Stimulated activated CD8-positive, alpha-beta memory T cell treated with anti-CD3 and anti-CD28 coated beads, Interleukin-4, amount 100 ng/mL, for 1 hour (primary cell): Measurements from ENCODE around the gene TLE1.
"Not testable (repeated sequence)": the region's sequence is repeated elsewhere in the genome, so short reads cannot be mapped to it uniquely, and the experiment has no call there.

Experiments used
- DNase-seq, 2 donors: peaks; one replicate each; pipeline ENCODE4 v3.0.0-alpha.2; 2020; ENCODE audit warnings: low read depth in 2 of 2, low spot score in 1 of 2

The TLE1 gene

DNA sequence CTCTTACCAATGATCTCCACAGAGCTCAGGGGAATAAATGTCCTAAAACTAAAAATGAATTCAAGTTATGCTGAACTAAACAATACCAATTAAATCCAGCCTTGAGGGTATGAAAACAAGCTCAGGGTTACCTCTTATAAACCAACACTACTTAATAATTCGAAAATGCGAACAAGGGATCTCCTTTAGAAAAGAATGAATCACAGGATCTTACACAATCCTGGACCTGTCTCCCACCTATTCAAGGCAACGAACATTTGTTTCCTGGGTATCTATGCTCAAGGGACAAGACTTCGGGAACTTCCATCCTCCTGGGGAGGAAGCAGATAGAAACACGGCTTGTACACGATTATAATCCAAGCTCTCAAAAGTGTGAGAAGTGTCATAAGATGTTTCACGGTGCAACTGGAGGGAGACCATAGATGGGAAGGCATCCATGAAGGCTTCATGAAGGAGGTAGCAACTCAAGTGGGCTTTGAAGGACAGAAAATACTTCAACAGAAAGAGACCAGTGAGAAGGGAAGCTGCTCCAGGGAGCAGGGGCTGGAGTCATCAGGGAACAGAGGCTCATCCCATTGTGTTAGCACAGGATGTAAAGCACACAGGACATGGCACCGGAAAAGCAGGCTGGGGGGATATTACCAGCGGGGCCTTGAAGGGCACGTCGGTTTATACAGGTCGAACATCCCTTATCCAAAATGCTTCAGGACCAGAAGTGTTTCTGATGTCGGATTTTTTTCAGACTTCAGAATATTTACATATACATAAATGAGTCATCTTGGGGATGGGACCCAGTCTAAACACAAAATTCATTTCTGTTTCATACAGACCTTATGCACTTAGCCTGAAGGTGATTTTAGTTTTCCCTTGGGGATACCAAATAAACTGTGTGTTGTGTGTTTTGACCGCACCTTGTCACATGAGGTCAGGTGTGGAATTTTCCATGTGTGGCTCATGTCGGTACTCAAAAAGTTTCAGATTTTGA lies 87.4 kb downstream of the TLE1 start:
- no peak for DNase-seq

DNA sequence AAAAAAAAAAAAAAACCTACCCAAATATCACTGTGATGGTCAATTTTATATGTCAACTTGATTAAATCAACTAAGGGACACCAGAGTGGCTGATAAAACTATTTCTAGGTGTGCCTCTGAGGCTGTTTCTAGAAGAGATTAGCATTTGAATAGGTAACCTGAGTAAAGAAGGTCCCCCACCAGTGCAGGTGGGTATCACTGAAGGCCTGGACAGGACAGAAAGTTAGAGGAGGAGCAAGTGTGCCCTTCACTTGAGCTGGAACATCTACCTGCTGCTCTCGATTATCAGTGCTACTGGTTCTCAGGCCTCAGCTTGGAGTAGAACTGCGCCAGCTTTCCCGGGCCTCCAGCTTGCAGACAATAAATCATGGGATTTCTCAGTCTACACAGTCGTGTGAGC lies 88.7 kb downstream of the TLE1 start:
- DNase-seq, result no peak

DNA sequence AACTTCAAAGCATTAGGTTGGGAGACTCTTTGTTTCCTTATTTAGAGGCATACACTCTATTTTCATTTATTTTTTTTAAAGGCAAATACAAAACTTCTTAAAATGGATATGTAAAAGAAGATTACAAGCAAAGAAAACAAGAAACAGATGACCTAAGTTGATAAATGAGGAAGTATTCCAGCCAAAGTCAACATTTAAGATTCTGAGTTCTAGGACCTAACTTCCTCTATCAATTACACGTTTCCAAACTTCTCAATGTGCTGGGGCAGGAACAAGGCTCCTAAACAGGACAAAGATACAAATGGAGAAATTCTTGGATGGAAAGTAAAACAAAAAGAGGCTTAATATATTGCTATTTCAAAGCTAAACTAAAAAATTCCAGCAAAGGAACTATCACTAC lies 89.5 kb downstream of the TLE1 start:
- no peak for DNase-seq

DNA sequence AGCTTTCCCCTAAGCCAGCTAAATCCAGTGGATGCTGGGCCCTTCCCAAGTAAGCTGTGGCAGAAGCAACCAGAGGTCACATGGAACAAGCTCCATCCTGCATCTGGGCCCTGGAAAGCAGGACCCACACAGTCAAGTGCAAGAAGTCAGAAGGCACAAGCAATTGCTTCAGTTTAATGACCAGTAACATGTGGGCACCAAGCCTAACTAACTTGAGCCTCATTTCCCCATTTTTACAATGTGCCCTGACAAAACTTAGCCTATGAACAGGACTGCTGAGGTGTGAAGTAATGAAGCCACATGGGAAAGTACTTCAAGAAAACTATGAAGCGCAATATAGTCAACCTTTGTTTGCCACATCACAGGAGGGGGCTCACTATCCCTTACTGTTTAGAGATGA lies 90.5 kb downstream of the TLE1 start:
- DNase-seq, result no peak

DNA sequence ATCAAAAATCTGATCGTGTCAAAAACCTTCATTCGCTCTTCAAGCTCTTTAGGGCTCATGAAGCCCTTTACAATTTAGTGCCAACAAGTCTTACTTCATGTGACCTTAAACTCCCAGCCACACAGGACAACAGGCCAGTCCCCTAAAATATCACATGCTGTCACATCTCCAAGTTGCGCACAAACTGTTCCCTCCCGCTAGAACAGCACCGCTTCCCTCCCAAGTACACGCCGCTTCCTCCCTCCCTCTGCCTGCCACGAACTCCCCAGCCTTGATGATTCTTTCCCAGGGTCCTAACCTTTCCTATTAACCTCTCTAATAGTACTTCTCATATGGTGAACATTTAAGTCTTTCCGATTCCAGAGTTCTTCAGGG lies 91.2 kb downstream of the TLE1 start:
- DNase-seq, result no peak

DNA sequence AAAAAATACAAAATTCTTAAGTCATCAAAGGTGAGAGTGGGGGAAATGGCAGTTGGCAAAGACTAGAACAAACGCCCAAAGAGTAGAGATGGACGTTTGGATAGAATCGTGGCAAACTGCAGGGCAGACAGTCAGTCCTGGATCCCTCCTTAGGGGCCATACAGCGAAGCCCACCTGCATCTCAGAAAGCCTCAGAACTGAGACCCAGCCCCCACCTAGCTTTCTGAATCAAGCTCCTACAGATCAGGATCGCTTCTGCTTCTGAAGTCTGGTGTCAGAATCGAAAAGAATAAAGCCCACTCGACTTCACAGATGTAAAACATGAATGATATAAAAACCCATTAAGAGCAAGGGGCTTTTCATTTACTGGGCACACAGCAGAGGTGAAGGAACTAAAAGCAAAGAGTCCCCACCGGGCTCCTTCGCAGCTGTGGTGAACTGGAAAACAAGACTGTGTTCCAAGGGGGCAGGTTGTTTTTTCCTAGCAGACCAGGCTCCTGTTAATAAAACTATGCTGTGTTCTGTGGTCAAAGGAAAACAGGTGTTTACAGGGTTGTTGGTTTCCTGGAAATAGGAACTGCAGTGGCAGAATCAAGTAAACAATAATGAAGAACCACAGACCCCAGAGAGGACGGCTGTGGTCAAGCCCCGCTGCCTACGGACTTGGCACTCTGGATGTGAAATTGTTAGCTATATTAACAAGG lies 91.8 kb downstream of the TLE1 start:
- DNase-seq, result no peak

DNA sequence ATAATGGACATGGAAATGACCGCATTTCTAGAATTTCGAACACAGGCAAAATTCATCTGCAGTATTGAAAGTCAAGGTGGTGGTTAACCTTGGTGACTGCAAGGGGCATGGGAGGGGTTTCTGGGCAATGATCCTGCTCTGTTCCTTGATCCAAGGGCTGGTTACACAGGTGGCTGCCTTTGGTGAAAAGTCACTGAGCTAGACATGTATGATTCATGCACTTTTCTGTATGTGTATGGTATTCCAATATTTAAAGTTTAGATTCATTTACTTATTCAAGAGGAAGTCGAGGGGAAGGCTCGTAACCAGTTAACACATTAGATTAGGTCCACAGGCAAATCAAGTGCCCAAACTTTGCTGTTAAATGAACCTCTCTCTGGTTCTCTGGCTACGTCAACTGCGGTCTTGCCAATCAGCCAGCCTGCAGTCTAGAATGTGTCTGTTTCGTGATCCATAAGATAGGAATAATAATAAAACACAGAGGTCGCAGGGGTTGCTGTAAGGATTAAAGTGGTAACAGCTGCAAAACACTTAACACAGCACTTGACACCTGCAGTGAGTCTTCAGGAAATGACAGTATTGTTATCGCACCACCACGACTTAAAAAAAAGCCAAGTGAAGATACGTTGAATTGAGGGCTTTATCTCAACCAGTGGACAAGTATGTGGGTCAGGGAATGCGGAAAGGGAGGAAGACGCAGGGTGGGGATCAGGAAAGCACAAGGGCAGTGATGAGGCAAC lies 92.5 kb downstream of the TLE1 start:
- no peak for DNase-seq

DNA sequence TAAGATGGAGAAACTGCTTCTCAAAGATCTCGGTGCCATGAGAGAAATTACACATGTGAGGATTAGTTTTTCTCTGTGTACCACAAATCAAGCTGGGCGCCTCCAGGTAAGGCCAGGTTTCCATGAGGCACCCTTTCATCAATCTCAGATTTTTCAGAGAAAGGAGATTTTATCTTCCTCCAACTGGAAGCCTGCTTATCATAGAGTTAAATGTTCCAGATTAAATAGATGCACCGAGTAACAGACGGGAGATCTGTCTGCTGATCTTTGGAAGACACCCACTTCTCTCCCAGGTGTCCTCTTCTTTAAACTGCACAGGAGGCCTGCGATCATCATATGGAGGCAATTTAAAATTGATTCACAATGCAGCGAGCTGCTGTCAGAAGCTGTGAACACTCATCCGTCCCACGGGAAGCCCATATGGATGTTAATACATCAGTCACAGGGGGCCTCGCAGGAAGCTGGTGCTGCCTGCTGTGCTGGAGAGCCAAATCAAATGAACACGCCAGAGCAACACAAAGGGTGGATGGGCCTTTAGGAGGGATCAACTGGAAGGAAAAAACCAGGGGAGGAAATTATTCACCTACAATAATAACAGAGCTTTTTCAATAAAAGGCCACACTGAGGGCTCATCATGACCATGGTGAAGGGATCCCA lies 93.3 kb downstream of the TLE1 start:
- no peak for DNase-seq

DNA sequence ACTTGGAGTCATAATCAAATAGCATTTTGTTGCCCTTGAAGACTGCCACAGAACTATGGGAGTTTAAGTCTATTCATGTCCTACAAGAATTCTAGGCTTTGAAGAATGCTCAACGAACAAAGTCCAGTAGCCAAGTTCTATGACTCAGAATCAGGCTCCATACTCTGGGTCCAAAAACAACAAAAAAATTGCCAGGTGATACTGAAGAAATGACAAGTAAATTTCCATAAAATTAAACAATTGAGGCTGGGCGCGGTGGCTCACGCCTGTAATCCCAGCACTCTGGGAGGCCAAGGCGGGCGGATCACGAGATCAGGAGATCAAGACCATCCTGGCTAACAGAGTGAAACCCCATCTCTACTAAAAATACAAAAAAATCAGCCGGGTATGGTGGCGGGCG lies 94.1 kb downstream of the TLE1 start:
- not testable (repeated sequence) for DNase-seq

DNA sequence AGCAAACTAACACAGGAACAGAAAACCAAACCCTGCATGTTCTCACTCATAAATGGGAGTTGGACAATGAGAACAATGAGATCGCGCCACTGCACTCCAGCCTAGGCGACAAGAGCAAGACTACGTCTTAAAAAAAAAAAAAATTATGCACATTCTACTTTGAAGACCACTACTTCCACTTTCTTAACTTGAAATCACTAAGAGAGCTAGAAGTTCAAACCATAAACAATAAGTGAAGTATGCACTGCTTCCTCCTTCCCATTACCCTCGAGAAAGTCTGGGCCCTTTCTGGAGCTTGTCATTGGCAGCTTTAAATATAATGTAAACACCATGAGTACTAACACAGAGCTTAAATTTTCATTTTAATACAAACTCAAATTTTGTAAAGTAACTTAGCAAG lies 94.9 kb downstream of the TLE1 start:
- DNase-seq, result no peak

DNA sequence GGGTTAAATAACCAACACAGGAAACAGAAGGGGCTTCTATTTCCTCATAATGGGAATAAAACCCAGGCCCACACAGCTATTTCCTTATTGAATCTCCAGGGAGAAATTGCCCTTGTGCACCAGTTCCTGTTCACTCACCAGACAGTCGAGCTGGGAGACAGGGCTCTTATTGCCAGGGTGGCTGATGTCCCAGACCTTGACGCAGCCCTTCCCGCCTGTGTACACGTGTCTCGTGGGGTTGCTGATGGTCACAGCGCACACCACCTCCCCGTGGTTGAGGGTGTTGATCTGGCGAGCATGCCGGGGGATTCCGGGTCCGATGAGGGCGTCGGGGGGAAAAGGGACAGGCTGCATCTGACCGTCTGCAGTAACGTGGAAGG lies 96.5 kb downstream of the TLE1 start:
- no peak for DNase-seq

DNA sequence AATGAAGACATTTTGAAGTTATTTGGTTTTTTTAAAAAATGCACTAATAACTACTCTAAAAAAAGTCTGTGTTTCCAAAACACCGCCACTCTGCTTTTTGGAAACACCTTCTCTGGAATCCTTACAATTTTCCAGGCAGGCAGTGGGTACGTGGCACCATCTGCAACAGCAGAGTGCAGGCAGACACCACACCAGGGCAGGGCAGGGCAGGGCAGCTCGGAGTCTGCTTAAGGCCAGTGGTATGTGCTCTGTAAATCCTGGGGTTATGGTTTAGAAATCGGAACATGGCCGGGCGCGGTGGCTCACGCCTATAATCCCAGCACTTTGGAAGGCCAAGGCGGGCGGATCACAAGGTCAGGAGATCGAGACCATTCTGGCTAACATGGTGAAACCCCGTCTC lies 97.6 kb downstream of the TLE1 start:
- DNase-seq, result no peak

DNA sequence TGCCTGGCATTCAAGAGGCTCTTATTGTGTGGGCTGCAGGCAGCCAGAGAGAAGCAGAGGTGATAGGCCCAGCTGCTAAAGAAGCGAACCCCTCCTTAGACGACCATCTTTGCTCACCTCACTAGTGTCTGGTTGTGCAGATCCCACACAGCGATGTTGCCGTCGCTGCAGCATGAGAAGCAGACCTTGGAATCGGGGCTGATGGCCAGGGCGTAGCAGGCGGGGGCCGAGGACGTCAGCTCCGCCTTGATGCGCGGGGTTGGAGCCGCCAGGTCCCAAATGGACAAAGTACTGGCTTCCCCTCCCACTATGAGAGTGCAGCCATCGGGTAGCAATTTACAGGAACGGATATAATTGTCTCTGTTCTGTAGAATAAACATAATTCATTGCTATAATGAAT lies 98.7 kb downstream of the TLE1 start:
- no peak for DNase-seq

DNA sequence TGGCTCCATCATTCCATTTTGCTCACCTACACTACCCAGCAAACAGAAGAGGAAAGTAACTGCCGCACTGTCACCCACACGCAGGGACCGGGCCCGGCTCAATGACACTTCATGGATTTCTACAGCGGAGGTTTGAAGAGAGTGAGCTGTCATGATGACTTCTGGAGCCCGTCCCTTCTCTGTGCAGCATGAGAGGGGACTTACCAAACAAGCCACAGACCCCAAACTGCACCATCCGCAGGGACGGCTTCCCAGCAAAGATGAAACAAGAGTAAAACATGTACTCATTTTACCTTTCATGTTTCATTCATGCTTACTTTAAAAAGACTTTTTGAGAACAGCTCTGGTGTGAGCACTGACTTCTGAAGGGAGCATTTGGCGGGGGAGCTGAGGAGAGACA lies 99.5 kb downstream of the TLE1 start:
- no peak for DNase-seq

DNA sequence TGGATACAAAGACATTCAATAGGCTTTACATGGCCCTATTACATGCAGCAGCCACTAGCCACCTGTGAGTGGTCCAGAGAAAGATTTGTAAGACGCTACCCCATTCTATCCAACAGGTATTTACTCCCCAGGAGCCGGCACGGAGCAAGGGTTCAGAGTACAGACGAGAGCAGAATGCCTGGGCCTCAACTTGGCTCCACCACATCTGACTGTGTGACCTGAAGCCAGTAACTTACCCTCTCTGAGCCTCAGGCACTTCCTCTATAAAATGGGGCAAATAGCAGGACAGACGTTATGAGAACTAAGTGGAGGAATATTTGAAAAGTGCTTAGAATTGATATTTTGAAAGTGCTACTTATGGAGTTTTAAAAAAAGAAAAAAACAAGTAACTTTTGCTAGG lies 100.0 kb downstream of the TLE1 start:
- no peak for DNase-seq

DNA sequence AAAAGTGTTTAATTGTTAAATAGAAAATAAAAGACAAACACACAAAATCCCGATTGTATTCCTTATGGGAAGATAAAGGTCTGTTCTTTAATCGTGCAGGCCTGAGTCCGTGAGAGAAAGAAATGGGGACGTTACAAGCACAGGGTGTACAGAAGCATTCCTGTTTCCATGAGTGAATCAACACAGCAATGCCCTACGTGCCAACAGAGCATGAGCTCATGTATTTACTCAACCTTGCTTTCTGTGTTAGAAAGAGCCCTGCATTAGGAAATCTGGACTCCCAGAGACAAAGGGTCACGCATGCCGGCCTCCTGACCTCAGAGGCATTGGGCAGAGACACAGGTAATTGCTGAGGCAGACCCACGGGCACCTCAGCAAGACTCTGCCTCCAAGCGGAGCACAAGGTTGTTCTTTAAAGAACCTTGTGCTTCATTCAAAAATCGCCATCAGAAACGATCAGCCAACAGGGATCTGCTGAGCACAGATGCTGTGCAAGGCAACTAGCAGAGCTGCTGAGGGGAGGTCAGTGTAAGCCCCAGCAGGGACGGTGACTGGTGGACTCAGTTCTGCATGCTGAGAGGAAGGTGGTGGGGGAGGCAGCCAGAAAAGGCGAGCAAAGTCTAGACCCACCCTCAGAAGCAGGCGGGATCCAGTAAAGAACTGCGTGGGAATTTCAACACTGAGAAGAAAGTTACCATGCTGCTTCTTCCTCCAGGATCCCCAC lies 101.0 kb downstream of the TLE1 start:
- DNase-seq, result no peak

DNA sequence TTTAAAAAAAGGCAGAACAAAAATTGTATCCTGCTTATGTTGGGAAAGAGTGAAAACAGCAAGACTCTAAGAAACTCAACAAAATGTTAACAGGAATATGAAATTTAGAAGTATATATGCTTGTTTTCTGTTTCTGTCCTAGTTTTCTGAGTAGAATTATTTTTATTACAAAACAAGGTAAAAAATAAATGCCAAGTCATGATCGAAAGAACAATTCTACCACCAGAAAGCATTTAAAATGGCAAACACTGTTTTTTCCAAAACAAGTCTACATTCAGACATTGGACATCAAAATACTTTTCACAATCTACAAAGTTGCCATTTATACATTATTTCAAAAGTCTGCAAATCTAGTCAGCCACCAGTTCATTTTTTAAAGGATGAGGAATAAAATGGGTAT lies 102.6 kb downstream of the TLE1 start:
- no peak for DNase-seq

DNA sequence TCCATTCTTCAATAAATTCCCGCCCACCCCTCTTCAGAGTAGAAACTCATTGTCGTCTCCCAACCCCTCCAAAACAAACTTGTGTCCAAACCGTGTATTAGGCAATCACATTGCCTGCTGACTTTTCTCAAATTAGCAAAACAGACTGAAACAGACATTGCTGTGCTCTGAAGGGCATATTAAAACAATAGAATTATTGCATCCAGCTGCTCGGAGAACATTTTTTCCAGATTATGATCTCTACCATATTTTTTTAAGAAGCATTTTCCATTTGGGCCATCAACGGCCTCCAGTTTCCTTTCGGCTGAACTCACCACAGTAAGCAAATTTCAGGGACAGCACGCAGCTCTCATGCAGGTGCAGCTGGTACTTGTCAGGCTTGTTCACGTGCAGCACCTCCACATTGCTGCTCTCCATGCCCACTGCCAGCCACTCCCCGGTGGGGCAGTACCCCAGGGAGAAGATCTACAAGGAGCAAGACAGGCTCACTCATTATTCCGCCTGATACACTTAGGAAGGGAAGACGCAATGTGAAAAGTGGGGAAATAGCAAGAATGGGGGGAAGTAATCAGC lies 104.1 kb downstream of the TLE1 start:
- no peak for DNase-seq

DNA sequence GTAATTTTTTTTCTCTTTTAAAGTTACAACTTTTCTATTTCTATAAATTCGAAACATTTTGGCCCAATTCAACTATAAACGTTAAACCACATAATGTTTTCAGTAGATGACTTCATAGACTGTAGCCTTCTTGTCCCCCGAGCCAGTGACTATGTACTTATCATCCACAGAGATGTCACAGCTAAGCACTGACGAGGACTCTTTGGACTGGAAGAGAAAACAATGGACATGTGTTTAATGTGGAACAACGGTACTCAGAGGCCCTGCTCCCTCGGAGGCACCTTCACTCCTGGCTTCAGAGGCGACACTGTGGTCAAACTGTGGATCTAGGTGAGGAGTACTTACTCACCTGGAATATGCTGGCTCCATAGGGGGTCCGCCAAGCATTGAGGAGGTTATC lies 105.2 kb downstream of the TLE1 start:
- no peak for DNase-seq

DNA sequence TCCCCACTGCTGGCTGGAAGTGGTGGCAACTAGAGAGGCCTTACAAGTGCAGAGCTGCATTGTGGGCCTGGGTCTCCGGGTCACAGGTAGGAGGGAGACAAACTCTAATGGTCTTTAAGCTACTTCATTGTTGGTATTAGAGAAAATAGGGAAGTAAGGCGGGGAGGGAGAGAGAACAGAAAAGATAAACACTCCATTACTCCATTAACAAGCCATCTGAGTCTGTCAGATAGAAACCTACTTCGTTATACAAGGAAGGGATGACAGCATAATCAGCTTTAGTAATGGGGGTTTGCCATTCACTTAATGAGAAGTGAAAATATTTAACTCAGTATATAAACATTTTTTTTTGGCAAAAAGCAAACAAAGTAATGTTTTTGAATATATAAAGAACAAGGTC lies 107.4 kb downstream of the TLE1 start:
- DNase-seq, result no peak
